GM06990 (cell line): ENCODE measurements around the gene PALLD.

ENCODE experiments used
- DNase-seq: peaks from one replicate; pipeline ENCODE4 v3.0.0-alpha.2; 2011; ENCODE audit not compliant: insufficient read length; ENCODE audit errors: extremely low read depth
- H3K27me3 ChIP-seq: replicated peaks from 2 replicates; pipeline ENCODE4 v1.6.0; 2011; ENCODE audit warnings: low read length; ENCODE audit not compliant: control insufficient read depth, insufficient read depth
- H3K36me3 ChIP-seq: 2 replicates; pipeline ENCODE4 v1.5.1; 2011; ENCODE audit warnings: low read length; ENCODE audit not compliant: control insufficient read depth, insufficient read depth
- H3K4me3 ChIP-seq: replicated peaks from 2 replicates; pipeline ENCODE4 v1.5.1; 2011; ENCODE audit warnings: low read depth, mild to moderate bottlenecking, control low read depth, low read length
- CTCF ChIP-seq: IDR thresholded peaks from 2 replicates; pipeline ENCODE4 v1.5.1; 2011; ENCODE audit warnings: low read length, control low read depth, mild to moderate bottlenecking, inconsistent platforms; ENCODE audit not compliant: insufficient read depth, poor library complexity, severe bottlenecking

The PALLD gene

GRCh38 chr4:168837922-168838321 is 341.1 kb downstream of the PALLD start:
- DNase-seq = no peak
- Histone ChIP-seq H3K4me3 (no peak overlapping the region), H3K36me3 (no peaks in the 10 kb centered on the region), H3K27me3 (no peaks in the 10 kb centered on the region; the same call in 1 of the 2 replicates)
- TF ChIP-seq CTCF = no peak

GRCh38 chr4:168839758-168840391 is 343.0 kb downstream of the PALLD start:
- Histone ChIP-seq H3K27me3 (no peaks in the 10 kb centered on the region), H3K4me3 (no peak overlapping the region), H3K36me3 (no peaks in the 10 kb centered on the region)
- DNase-seq = no peak
- TF ChIP-seq CTCF = no peak

DNA sequence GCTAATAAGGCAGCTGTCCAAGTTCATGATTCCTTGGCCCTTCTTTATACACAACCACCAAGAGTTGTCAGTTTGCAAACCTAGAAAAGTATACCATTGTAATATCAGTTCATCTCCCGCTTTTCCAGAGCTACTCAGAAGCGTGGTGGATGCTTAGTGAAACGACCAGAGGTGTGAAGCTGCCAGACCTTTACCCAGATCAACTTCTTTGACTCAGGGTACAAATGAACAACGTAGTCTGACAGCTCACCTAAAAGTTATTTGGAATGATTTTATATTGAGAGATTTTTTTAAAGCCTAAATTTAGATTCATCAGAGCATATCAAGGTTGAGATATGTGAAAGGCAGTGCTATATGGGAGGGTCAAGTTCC is 343.5 kb downstream of the PALLD start:
- no peak overlapping the region for H3K4me3 ChIP-seq
- TF ChIP-seq CTCF = no peak
- no peaks in the 10 kb centered on the region for H3K27me3 ChIP-seq
- DNase-seq = no peak
- no peaks in the 10 kb centered on the region for H3K36me3 ChIP-seq

- no peak for TF ChIP-seq CTCF
- Histone ChIP-seq H3K36me3 (no peaks in the 10 kb centered on the region), H3K27me3 (no peaks in the 10 kb centered on the region), H3K4me3 (no peak overlapping the region)
- no peak for DNase-seq
Measured at GRCh38 chr4:168841000-168841671, 344.3 kb downstream of the PALLD start.

- Histone ChIP-seq H3K27me3 (no peaks in the 10 kb centered on the region), H3K36me3 (no peaks in the 10 kb centered on the region), H3K4me3 (no peak overlapping the region)
- no peak for DNase-seq
- TF ChIP-seq CTCF = no peak
Measured at GRCh38 chr4:168841672-168842019, 344.8 kb downstream of the PALLD start.
